Adipocyte (in vitro differentiated cells): ENCODE data around the gene SNCB.

Experiments used
- DNase-seq: peaks from one replicate; pipeline ENCODE4 v3.0.0-alpha.2; 2015; ENCODE audit warnings: low read depth
- H3K27me3 ChIP-seq: replicated peaks from 2 replicates; pipeline ENCODE4 v1.7.0; 2013; ENCODE audit warnings: mild to moderate bottlenecking, low read length, moderate library complexity; ENCODE audit not compliant: control insufficient read depth, insufficient read depth
- H3K36me3 ChIP-seq: 2 replicates; pipeline ENCODE4 v1.7.0; 2013; ENCODE audit warnings: low read length, mild to moderate bottlenecking, moderate library complexity; ENCODE audit not compliant: control insufficient read depth, insufficient read depth, severe bottlenecking
- H3K4me1 ChIP-seq: 2 replicates; pipeline ENCODE4 v1.7.0; 2013; ENCODE audit warnings: mild to moderate bottlenecking, low read length, moderate library complexity; ENCODE audit not compliant: control insufficient read depth, insufficient read depth
- H3K4me3 ChIP-seq: 2 replicates; pipeline ENCODE4 v1.7.0; 2013; ENCODE audit warnings: mild to moderate bottlenecking, low read length, moderate library complexity
- H3K9ac ChIP-seq: 2 replicates; pipeline ENCODE4 v1.7.0; 2013; ENCODE audit warnings: mild to moderate bottlenecking, low read length, moderate library complexity
- H3K9me3 ChIP-seq: 2 replicates; pipeline ENCODE4 v1.7.0; 2013; ENCODE audit warnings: mild to moderate bottlenecking, low read length, moderate library complexity; ENCODE audit not compliant: control insufficient read depth

Gene SNCB

DNA sequence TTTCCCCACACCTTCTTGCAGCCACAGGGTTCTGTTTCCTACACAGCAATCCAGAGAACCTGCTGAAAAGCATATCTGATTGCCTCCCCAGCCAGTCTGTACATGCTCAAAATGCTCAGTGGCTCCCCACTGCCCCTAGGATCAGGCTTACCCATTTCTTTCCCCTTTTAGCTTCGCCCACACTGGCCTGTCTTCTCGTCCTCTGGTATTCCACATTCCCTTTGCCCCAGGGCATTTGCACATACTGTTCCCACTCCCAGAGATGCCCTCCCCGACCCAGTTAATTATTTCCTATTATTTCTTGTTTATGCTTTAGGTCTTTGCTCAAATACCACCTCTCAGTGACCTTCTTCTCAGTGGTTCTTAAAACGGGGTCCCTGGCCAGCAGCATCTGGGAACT is 10.3 kb upstream of the SNCB start:
- Histone ChIP-seq H3K9me3 (no peaks in the 10 kb centered on the region), H3K4me1 (peaks cover 4% of the 10 kb centered on the region), H3K27me3 (peaks cover 4% of the 10 kb centered on the region), H3K36me3 (no peaks in the 10 kb centered on the region), H3K4me3 (no peak overlapping the region), H3K9ac (no peak overlapping the region)
- no peak for DNase-seq

DNA sequence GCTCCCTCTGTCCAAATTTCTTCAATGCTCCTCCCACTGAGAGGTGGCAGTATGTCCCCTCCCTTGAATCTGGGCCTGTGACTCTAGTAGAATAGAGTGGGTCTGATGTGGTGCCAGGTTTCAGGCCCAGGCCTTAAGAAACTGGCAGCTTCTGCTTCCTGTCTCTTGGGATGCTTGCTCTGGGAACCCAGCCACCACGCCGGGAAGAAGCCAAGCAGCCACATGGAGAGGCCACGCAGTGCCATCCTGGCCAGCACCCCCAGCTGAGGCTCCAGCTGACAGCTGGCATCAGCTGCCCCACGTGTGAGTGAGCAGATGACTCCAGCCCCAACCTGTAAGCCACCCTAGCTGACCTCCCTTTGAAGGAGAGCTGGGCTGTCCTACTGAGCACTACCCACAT is 9.6 kb upstream of the SNCB start:
- H3K4me3 ChIP-seq: no peak overlapping the region
- no peaks in the 10 kb centered on the region for H3K36me3 ChIP-seq
- H3K9me3 ChIP-seq: no peaks in the 10 kb centered on the region
- H3K27me3 ChIP-seq: peaks cover 8% of the 10 kb centered on the region
- H3K4me1 ChIP-seq: peaks cover 4% of the 10 kb centered on the region
- no peak overlapping the region for H3K9ac ChIP-seq
- DNase-seq: peak; percentile 20

DNA sequence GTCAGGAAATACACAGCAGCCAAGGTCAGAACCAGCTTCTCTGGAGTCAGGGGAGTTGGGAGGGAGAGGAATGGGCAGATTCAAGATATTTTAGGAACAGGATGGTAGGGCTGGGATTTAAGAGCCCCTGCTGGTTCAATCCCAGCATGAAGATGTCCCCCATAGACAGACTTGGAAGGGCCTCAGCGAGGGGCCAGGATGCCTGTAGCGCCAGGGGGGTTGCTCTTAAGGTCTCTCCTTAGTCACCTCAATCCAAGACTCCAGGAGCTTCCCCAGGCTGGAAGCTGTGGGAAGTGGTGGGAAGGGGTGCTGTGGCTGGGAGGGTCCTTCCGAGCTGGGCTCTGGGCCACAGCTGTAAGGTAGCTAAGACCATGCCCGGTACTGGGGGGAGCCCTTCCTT is 8.9 kb upstream of the SNCB start:
- no peak for DNase-seq
- Histone ChIP-seq H3K9ac (no peak overlapping the region), H3K4me1 (peaks cover 4% of the 10 kb centered on the region), H3K27me3 (peaks cover 11% of the 10 kb centered on the region), H3K36me3 (no peaks in the 10 kb centered on the region), H3K9me3 (no peaks in the 10 kb centered on the region), H3K4me3 (no peak overlapping the region)

- DNase-seq: no peak
- no peaks in the 10 kb centered on the region for H3K9me3 ChIP-seq
- no peaks in the 10 kb centered on the region for H3K36me3 ChIP-seq
- H3K27me3 ChIP-seq: peaks cover 18% of the 10 kb centered on the region
- no peak overlapping the region for H3K4me3 ChIP-seq
- no peak overlapping the region for H3K9ac ChIP-seq
- H3K4me1 ChIP-seq: peaks cover 4% of the 10 kb centered on the region
Observed at GRCh38 chr5:176638437-176638836, 8.1 kb upstream of the SNCB start.

DNA sequence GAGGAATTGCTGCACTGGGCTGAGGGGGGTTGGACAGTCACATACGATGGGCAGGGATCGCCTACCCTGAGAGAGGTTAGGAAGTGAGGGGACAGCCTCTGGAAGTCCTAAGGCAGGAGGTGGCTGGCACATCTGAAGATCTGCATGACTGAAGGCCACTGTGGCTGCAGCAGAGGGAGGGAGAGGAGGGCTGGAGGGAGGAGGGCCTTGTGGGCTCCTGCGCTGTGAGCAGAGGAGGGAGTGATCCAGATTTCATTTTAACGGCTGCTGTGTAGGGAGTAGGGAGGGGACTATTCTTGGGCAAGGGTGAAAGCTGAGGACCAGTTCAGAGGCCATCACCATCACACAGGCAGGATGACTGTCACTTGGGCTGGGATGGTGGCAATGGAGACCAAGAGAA is 7.2 kb upstream of the SNCB start:
- no peaks in the 10 kb centered on the region for H3K36me3 ChIP-seq
- no peak for DNase-seq
- no peak overlapping the region for H3K4me3 ChIP-seq
- peaks cover 27% of the 10 kb centered on the region for H3K27me3 ChIP-seq
- no peak overlapping the region for H3K9ac ChIP-seq
- no peaks in the 10 kb centered on the region for H3K9me3 ChIP-seq
- H3K4me1 ChIP-seq: peaks cover 4% of the 10 kb centered on the region

DNA sequence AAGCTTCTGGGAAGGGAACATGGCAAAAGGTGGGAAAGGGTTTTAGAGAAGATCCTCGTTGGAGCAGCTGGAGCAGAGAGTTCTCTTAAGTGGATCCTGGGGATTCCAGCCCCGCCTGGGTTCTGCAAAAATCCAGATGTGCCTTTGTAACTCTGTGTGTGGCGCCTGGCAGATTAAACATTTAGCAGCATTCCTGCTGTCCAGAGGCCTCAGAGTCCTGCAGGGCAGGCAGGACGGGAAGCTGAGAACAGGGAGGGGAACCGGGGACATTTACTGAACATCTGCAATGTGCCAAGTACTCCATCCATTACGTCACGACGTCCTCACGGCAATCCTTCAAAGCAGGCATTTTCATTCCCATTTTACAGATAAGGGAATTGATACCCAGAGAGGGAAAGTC is 6.1 kb upstream of the SNCB start:
- no peak overlapping the region for H3K4me3 ChIP-seq
- H3K27me3 ChIP-seq: peaks cover 38% of the 10 kb centered on the region
- DNase-seq: peak; percentile 24
- no peak overlapping the region for H3K9ac ChIP-seq
- no peaks in the 10 kb centered on the region for H3K36me3 ChIP-seq
- peaks cover 4% of the 10 kb centered on the region for H3K4me1 ChIP-seq
- H3K9me3 ChIP-seq: no peaks in the 10 kb centered on the region

DNA sequence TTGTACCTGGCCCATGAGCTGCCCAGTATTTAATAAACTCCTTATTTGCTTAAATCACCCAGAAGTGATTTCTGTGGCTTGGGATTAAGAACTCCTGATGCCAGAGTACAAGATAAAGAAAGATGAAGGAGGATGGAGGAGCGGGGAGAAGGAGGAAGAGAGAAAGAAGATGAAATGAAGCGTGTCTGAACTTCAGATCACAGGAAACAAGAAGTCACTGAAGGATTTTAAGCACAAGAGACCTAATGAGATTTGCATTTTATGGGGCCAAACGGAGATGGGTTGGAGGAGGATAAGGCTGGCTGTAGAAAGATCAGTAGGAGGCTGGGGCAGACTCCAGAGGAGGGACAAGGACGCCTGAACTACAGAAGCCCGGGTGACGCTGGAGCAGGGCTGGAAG is 3.3 kb upstream of the SNCB start:
- no peak overlapping the region for H3K4me3 ChIP-seq
- H3K27me3 ChIP-seq: peaks cover 54% of the 10 kb centered on the region
- no peak for DNase-seq
- peaks cover 6% of the 10 kb centered on the region for H3K4me1 ChIP-seq
- no peaks in the 10 kb centered on the region for H3K9me3 ChIP-seq
- H3K9ac ChIP-seq: no peak overlapping the region
- no peaks in the 10 kb centered on the region for H3K36me3 ChIP-seq

DNA sequence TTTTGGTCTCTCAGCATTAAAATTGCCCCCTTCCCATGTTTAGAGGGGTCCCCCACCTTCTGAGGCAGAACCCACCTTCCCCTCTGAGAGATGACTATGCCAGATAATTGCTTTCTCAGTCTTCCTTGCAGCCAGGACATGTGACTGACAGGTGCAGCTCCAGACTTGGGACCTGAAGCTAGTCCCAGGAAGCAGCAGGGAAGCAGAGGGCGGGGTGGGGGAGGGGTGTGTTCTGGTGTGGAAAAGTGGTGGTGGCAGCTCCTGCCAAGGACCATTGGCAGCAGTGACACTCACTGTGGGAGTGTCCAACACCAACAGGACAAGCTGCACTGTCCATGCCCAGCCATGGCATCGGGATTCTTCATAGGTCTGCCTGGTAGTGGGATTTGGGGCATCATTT is 2.4 kb upstream of the SNCB start:
- Histone ChIP-seq H3K4me1 (peaks cover 6% of the 10 kb centered on the region), H3K4me3 (no peak overlapping the region), H3K36me3 (no peaks in the 10 kb centered on the region), H3K27me3 (peaks cover 58% of the 10 kb centered on the region), H3K9ac (no peak overlapping the region), H3K9me3 (no peaks in the 10 kb centered on the region)
- no peak for DNase-seq

- Histone ChIP-seq H3K4me1 (peaks cover 6% of the 10 kb centered on the region), H3K36me3 (no peaks in the 10 kb centered on the region), H3K4me3 (no peak overlapping the region), H3K9ac (no peak overlapping the region), H3K9me3 (no peaks in the 10 kb centered on the region), H3K27me3 (peaks cover 58% of the 10 kb centered on the region)
- DNase-seq: no peak
Observed at GRCh38 chr5:176631383-176632200, 1.3 kb upstream of the SNCB start.

DNA sequence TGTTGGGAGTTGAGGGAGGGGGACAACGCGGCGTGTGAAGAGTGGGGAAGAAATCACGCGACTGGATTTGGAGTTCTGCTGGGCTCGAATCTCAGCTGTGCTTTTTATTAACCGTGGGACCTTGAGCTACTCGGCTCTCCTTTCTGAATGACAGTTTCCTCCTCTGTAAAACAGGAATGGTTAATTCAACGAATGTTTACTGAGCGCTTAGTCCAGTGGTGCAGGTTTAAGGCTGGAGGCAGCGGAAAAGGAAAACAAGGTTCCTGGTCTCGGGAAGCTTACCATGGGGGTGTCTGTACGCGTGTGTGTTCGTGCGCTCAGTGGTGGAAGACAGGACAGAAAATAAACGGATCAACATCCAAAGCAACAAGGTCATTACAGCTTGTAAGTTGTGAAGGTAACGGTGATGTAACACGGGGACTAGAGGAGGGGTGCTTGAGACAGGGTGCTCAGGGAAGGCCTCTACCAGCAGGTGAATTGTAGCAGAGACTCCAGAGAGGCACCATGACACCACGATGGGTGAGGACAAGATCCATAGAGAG is 418 bp upstream of the SNCB start:
- H3K9me3 ChIP-seq: no peaks in the 10 kb centered on the region
- no peaks in the 10 kb centered on the region for H3K36me3 ChIP-seq
- peaks cover 57% of the 10 kb centered on the region for H3K27me3 ChIP-seq
- DNase-seq: no peak
- H3K4me1 ChIP-seq: peaks cover 6% of the 10 kb centered on the region
- H3K4me3 ChIP-seq: peak overlapping the region; percentile 74
- no peak overlapping the region for H3K9ac ChIP-seq

DNA sequence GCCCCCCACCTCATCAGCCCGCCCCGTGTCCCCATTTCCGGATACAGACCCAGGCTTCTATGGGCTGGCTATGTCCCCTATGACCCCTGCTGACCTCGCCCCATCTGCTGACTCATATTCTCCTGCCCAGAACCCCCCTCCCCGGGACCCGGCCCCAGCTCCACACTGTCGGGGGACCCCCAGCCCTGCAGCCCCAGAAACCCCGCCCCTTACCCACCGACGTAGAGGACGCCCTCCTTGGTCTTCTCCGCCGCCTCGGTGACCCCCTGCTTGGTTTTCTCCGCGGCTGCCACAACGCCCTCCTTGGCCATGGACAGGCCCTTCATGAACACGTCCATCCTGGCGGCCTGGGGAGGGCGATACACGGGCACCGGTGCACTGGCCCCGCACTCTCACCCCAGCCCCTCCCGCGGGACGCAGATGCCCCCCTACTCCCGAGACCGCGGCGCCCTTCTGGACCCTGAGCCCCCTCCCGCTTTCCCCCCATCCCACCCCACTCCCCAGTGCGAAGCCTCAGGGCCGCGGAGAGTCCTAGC is 949 bp downstream of the SNCB start:
- no peak overlapping the region for H3K4me3 ChIP-seq
- no peaks in the 10 kb centered on the region for H3K9me3 ChIP-seq
- H3K36me3 ChIP-seq: no peaks in the 10 kb centered on the region
- no peak overlapping the region for H3K9ac ChIP-seq
- peaks cover 6% of the 10 kb centered on the region for H3K4me1 ChIP-seq
- H3K27me3 ChIP-seq: peaks cover 57% of the 10 kb centered on the region
- DNase-seq: no peak
